Neutrophil (primary cell): ENCODE results near the gene FGF12.

Source experiments
- H3K27ac ChIP-seq: fragments of 200-600 bp; sonication (generic); 2 replicates; pipeline ENCODE4 v1.5.1; 2016; ENCODE audit warnings: mild to moderate bottlenecking, moderate library complexity
- H3K27me3 ChIP-seq: fragments of 200-600 bp; sonication (generic); 2 replicates; pipeline ENCODE4 v1.6.0; 2016; ENCODE audit warnings: mild to moderate bottlenecking
- H3K36me3 ChIP-seq: fragments of 200-600 bp; sonication (generic); 2 replicates; pipeline ENCODE4 v1.5.1; 2017
- H3K4me1 ChIP-seq, 2 experiments: fragments of 200-600 bp in 1 of 2; sonication (generic) in 1 of 2; 1 replicate in 1 of 2; 2 replicates in 1 of 2; pipeline versions ENCODE4 v1.5.1 to v1.6.1; 2013 to 2016; ENCODE audit warnings: low read depth in 1 of 2, low read length in 1 of 2, mild to moderate bottlenecking in 1 of 2, moderate library complexity in 1 of 2; ENCODE audit not compliant: control insufficient read depth in 1 of 2, insufficient read depth in 1 of 2
- H3K4me3 ChIP-seq, 2 experiments: fragments of 200-600 bp in 1 of 2; sonication (generic) in 1 of 2; 1 replicate in 1 of 2; 2 replicates in 1 of 2; pipeline ENCODE4 v1.5.1; 2013 to 2016; ENCODE audit warnings: low read depth in 1 of 2, low read length in 1 of 2, mild to moderate bottlenecking in 1 of 2, moderate library complexity in 1 of 2
- H3K9me3 ChIP-seq: fragments of 200-600 bp; sonication (generic); 2 replicates; pipeline ENCODE4 v1.5.1; 2016
- TF ChIP-seq, protein P1 (sequence below): fragments of 200-600 bp; sonication (generic); IDR thresholded peaks from 2 replicates; pipeline ENCODE4 v1.5.1; 2016; ENCODE audit warnings: antibody characterized with exemption

The FGF12 gene

DNA sequence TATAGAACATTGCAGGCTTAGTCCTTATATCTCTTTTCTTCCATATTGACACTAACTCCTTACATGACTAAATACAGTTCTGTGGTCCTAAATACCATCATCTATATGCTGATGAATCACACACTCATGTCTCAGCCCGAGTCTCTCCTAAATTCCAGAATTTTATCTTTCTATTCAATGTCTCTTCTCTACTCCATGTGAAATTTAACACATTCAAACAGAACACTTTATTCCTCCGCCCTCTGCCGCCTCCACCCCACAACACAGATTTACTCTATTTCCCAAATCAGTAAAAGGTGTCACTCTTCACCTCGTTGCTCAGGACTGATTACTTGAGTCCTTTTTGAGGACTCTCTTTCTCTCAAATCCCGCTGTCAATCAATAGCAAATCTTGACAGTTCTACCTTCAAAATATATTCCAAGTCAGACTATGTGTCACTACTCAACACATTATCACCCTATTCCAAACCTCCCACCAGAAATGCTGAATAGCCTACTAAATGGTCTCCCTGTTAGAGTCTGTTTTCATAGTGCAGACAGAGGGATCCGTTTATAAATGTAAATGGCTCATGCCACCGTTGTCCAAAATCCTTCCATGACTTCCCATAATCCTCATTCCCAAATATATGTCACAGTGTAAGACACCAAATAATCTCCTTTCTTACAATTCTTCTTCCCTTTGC lies 230.3 kb downstream of the FGF12 start:
- H3K9me3 ChIP-seq: no peaks in the 10 kb centered on the region
- no peaks in the 10 kb centered on the region for H3K36me3 ChIP-seq
- H3K4me3 ChIP-seq: no peak overlapping the region
- no peaks in the 10 kb centered on the region for H3K4me1 ChIP-seq
- TF ChIP-seq, protein P1, sequence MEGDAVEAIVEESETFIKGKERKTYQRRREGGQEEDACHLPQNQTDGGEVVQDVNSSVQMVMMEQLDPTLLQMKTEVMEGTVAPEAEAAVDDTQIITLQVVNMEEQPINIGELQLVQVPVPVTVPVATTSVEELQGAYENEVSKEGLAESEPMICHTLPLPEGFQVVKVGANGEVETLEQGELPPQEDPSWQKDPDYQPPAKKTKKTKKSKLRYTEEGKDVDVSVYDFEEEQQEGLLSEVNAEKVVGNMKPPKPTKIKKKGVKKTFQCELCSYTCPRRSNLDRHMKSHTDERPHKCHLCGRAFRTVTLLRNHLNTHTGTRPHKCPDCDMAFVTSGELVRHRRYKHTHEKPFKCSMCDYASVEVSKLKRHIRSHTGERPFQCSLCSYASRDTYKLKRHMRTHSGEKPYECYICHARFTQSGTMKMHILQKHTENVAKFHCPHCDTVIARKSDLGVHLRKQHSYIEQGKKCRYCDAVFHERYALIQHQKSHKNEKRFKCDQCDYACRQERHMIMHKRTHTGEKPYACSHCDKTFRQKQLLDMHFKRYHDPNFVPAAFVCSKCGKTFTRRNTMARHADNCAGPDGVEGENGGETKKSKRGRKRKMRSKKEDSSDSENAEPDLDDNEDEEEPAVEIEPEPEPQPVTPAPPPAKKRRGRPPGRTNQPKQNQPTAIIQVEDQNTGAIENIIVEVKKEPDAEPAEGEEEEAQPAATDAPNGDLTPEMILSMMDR: no peak
- H3K27me3 ChIP-seq: no peaks in the 10 kb centered on the region
- H3K27ac ChIP-seq: no peak overlapping the region

- H3K27me3 ChIP-seq: no peaks in the 10 kb centered on the region
- no peaks in the 10 kb centered on the region for H3K9me3 ChIP-seq
- TF ChIP-seq, protein P1: no peak
- H3K36me3 ChIP-seq: no peaks in the 10 kb centered on the region
- no peaks in the 10 kb centered on the region for H3K4me1 ChIP-seq
- no peak overlapping the region for H3K4me3 ChIP-seq
- no peak overlapping the region for H3K27ac ChIP-seq
These were observed 233.2 kb downstream of the FGF12 start for GRCh38 chr3:192494174-192494573.

- H3K9me3 ChIP-seq: no peaks in the 10 kb centered on the region
- H3K4me3 ChIP-seq: no peak overlapping the region
- no peaks in the 10 kb centered on the region for H3K4me1 ChIP-seq
- TF ChIP-seq, protein P1: no peak
- no peaks in the 10 kb centered on the region for H3K36me3 ChIP-seq
- no peak overlapping the region for H3K27ac ChIP-seq
- no peaks in the 10 kb centered on the region for H3K27me3 ChIP-seq
These were observed 236.6 kb downstream of the FGF12 start for GRCh38 chr3:192490720-192491119.

DNA sequence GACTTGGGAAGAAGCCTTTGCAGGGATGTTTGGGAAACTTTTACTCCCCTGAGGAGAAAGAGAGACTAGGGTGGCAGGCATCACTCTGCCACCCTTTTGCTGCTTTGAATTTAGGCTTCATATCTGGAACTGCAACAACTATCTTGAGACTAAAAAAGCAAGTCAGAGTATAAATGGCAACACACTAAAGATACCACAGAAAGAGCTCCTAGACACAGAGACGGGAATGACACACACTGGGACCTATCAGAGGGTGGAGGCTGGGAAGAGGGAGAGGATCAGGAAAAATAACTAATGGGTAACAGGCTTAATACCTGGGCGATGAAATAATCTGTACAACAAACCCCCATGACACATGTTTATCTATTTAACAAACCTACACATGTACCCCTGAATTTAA lies 237.8 kb downstream of the FGF12 start:
- no peak overlapping the region for H3K4me3 ChIP-seq
- TF ChIP-seq, protein P1: no peak
- no peak overlapping the region for H3K27ac ChIP-seq
- no peaks in the 10 kb centered on the region for H3K4me1 ChIP-seq
- no peaks in the 10 kb centered on the region for H3K9me3 ChIP-seq
- H3K36me3 ChIP-seq: no peaks in the 10 kb centered on the region
- H3K27me3 ChIP-seq: no peaks in the 10 kb centered on the region

DNA sequence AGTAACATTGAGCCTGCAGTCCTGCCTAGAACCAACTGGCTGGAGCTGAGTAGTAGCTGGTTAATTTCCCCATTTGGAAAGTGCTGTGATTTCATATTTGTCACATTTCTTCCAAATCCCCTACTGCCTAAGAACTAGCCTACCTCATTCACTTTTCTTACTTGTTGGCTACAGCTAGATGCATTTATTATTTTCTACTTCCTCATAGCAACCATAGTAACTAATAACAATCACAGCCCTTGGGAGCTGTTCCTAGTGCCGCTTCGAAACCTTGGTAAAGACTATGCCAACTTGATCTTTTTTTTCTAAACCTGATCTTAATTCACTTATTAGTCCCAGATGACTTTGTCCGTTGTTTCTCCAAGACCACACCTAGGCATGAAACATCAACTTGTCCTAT lies 240.3 kb downstream of the FGF12 start:
- Histone ChIP-seq H3K4me3 (no peak overlapping the region), H3K36me3 (no peaks in the 10 kb centered on the region), H3K9me3 (no peaks in the 10 kb centered on the region), H3K27me3 (no peaks in the 10 kb centered on the region), H3K4me1 (no peaks in the 10 kb centered on the region), H3K27ac (no peak overlapping the region)
- TF ChIP-seq, protein P1: no peak
